GM18498 (cell line): ENCODE data around the gene MARCKSL1.
"Not testable (repeated sequence)": the region's sequence is repeated elsewhere in the genome, so short reads cannot be mapped to it uniquely, and the experiment has no call there.

ENCODE experiments used
- ATAC-seq: cut with Tn5 transposase; IDR thresholded peaks from one replicate; pipeline ENCODE4 v1.9.1; 2021; ENCODE audit warnings: mild to moderate bottlenecking, moderate library complexity; ENCODE audit not compliant: unreplicated experiment

MARCKSL1 gene

DNA sequence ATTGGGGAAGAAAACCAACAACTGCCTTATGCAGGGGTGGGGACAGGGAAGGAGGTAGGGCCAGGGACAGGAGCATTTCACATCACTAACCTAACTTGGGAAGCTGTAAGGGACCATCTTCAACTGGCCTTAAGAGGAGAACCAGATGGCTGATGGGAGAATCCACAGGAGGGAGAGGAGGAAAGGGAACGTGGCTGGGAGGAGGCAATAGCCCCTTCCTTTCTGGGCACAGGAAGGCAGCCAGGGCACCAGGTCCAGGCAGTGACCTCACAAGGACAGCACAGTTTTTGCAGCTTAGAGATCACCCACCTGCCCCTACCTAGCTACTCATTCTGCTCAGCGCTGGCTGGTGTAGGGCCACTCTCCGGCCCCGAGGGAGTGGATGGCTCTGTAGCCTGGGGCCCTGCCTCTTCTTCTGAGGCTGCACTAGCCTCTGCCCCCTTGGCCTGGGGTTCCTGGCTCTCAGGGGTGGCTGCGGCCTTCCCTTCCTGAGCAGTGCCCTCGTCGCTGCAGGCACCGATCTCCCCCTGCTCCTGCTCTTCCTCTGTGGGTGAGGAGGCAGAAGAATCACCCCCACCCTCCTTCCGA lies 1.7 kb downstream of the MARCKSL1 start:
- ATAC-seq, result no peak

DNA sequence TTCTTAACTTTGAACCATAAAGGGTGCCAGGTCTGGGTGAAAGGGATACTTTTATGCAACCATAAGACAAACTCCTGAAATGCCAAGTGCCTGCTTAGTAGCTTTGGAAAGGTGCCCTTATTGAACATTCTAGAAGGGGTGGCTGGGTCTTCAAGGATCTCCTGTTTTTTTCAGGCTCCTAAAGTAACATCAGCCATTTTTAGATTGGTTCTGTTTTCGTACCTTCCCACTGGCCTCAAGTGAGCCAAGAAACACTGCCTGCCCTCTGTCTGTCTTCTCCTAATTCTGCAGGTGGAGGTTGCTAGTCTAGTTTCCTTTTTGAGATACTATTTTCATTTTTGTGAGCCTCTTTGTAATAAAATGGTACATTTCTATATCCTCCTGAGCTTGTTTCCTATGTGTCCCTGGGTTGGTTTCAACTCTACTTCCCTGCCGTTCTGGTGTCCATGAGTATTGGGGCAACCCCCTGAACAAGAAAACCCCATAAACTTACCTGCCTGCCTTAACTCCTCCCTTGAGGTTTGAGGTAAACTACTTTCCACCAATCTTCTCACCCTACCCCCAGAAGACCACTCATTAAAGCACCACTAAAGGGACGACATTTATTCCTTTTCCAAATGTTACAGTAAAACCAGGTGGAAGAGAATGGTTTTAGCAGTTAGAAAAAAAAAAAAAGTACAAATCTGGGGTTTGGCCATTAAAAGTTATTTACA lies 2.6 kb downstream of the MARCKSL1 start:
- no peak for ATAC-seq

DNA sequence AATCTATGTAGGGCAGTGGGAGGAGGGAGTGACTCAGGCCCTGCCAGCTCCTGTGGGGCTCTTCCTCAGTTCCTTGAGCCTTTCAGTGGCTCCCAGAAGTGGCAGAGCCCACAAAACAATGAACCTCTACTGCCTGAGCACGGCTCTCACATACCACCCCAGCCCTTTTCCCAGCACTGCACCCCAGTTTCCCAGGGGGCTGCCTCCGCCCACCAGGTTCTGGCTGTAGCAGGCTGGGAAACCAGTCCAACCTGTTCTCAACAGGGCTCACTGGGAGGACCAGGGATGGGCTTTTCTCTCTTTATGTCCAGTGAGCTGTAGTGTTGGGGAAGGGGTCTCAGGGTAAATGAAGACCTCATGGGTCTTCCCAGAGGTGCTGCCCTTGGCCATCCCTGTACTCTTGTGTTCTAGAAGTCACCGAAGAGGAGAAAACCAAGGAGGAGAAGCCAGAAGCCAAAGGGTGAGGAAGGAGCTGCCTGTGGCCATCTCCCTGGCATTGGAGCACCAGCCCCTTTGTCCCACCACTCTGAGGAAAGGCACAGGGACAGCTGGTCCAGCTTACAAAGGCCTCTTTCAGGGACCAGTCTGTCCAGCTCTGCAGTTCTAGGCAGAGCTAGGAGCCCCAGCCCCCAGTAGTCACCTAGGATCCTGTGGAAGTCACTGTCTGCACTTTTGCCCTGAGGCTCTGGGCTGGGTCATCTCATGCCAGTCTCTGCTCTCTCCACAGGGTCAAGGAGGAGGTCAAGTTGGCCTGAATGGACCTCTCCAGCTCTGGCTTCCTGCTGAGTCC lies 3.5 kb downstream of the MARCKSL1 start:
- ATAC-seq, result no peak

DNA sequence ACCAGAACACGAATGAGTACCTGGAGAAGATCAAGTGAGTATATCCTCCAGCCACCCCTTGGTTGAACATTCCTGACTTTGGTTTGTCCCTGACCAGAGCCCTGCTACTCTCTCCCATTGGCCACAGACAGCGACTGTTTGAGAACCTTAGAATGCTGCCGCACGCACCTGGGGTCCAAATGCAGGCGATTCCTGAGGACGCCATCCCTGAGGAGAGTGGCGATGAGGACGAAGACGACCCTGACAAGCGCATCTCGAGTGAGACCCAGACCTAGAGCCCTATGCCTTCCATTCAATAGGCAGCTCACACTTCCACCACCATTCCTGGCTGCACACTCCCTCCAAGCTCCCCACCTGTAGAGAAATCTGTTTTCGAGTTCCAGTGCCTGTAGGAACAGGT lies 4.5 kb downstream of the MARCKSL1 start:
- no peak for ATAC-seq

DNA sequence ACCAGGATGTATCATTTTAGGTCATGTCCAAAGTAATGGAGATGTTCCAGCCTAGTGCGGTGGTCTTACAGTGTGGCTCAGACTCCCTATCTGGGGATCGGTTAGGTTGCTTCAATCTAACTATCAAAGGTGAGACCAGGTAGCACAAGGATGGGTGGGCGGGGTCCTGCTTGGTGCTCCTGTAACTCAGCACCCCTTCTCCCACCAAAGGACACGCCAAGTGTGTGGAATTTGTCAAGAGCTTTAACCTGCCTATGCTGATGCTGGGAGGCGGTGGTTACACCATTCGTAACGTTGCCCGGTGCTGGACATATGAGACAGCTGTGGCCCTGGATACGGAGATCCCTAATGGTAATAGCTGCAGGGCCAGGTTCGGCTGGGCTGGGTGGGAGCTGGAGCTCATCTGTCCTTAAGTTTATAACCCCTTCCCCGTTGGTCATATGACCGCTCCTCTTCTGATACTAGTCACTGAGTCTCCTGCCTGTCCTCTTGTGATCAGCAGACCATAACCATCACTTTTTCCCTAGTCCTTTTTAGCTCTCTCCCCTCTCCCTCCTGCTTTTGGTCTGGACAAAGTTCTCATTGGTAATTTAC lies 5.4 kb downstream of the MARCKSL1 start:
- no peak for ATAC-seq

DNA sequence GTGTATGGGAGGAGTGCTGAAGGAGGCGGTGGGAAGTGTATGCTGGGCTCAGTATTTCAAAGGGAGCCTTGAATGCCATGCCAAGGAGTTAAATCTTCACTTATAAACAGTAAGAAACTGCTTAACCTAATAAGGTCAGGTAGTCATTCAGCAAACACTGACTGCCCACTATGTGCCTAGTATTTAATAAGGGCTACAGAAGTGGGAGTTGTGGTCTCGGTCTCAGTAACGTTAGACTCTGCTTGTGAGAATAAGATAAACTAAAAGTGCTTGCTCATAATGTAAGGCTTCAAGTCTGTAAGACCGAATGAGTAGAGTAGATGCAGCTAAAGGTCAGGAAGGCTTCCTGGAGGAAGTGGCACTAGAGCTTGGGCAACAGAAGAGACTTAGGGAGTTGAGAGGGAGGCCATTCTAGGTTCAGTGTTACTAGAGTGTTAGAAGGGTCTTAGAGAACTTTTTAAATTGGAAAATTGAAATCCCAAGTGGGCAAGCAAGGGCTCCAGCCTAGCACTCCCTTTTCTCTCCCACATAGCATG lies 6.0 kb downstream of the MARCKSL1 start:
- no peak for ATAC-seq

DNA sequence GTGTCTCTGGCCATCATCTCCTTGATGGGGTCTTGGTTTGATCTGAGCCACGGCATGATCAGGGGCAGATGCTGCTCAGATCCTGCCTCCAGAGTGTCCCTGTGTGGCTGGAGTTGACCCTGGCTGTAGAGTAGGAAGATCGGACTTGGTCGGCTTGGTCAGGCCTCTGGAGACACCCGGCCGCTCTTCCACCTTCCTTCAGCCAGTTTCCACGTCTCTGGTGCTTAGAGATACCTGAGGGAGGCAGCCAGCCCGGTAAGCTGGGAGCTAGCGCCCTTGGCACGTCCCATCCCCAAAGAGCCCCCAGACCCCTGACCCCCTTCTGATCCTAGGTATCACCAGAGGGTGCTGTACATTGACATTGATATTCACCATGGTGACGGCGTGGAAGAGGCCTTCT lies 8.8 kb downstream of the MARCKSL1 start:
- ATAC-seq, result no peak

DNA sequence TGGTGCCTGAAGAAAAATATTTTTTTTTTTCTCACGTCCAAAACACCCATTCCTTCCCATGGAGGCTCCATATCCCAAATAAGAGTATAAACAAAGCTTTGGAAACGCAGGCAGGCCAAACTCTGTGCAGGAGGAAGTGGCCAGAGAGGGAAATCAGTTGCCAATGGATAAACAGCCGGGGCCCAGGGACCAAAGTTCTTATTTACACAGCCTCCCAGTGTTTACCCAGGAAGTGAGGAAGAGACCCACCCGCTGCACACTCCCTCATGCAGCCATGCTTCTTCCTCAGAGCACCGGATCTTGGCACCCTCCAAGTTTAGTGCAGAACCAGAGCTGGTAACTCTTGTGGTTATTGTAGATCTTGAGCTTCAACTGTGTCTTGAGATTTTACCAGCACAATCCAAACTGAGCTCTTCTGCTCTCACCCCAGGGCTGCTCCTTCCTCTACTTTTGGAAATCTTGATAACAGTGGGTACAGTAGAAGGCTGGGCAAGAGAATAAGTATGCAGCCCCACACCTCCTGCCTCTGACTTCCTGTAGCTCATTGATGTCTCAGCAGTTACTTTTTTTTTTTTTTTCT lies 14.2 kb downstream of the MARCKSL1 start:
- no peak for ATAC-seq

DNA sequence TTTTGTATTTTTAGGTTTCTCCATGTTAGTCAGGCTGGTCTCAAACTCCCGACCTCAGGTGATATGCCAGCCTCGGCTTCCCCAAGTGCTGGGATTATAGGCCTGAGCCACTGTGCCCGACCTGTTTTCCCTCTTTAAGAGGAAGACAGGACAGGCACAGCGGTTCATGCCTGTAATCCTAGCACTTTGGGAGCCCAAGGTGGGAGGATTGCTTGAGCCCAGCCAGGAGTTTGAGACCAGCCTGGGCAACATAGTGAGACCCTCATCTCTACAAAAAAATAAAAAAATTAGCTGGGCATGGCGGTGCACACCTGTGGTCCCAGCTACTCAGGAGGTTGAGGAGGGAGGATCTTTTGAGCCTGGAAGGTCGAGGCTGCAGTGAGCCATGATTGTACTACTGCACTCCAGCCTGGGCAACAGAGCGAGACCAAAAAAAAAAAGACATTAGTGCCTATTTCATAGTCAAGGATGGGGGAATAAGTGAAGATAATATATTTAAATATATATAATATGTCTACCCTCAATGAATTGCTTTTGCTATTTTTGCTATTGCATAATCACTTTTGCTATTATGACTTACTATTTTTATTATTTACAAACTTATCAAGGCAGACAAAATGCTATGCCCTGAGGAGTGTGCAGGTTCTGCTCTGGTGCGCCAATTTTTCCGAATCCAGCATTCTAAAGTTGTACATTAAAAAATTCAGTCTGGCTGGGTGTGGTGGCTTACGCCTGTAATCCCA lies 17.7 kb downstream of the MARCKSL1 start:
- ATAC-seq, result no peak

DNA sequence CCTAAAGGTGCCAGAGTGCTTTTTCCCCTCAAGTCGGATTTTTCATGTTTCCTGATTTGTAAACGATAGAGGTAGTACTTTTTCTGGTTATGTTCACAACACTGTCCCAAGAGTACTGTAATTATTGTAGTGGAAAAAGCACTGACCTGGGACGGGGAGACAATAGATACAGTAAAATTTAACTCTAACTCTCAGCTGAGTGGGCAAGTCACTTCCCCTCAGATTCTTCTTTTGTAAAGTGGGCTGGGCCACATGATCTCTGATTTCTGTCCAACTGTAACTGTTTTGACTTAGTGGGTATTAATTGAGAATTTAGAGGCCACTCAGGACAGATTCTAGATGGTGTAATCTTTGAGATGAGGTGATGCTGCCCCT lies 19.1 kb downstream of the MARCKSL1 start:
- peak; percentile 9 for ATAC-seq

DNA sequence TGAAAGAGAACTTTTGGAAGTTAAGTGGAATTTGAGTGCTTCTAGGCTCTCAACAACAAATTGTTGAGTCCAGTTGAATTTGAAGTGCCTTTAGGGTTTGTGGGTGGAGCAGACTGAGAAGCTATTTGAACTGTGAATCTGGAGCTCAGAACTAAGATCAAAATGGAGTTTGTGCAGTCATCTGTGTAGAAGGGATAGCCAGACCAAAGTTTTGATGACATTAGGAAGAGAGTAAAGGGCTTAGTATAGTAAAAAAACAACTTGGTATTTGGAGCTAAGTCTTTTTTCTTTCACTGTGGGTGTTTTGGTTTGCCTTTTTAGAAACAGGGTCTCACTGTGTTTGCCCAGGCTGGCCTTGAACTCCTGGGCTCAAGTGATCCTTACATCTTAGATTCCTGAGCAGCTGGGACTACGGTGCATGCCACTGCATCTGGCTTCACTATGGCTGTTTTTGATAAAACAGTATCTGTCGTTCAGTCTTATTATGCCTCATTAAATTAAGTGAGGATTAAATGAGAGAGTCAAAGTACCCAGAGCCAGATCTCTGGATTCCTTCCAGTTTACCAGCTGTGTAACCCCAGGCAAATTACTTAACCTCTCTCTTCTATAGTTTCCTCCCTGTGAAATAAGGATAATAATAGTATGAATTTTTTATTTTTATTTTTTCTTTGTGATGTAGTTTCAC lies 24.2 kb downstream of the MARCKSL1 start:
- ATAC-seq, result no peak

DNA sequence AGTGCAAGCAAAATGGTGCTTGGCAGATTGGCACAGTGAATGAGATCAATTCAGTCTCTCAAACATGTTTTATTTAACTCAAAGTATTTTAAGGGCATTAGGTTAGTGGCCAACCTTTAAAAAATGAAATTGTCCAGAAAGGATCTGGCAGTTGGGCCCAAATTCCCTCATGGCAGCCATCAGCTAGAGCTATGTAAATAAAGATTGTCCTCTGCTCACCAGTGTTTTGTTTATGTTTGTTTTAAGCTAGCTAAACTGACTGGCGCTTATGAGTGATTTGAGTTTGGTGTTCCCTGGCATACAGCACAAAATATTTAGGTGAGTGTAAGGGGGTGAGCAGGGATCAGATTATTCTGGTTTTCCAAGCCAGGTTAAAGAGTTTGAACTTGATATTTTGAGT lies 26.1 kb downstream of the MARCKSL1 start:
- no peak for ATAC-seq

DNA sequence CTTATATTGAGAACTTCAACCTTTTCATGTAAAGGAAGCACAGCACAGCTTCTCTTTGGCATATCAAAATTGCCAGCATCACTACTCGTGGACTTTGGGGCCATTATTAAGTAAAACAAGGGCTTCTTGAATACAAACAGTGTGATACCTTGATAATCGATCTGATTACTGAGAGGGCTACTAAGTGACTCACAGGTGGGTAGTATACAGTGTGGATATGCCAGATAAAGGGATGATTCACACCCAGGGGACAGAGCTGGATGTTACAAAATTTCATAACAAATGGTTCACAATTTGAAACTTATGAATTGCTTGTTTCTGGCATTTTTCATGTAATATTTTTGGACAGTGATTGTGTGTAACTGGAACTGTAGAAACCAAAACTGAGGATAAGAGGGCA lies 28.7 kb downstream of the MARCKSL1 start:
- ATAC-seq, result no peak

DNA sequence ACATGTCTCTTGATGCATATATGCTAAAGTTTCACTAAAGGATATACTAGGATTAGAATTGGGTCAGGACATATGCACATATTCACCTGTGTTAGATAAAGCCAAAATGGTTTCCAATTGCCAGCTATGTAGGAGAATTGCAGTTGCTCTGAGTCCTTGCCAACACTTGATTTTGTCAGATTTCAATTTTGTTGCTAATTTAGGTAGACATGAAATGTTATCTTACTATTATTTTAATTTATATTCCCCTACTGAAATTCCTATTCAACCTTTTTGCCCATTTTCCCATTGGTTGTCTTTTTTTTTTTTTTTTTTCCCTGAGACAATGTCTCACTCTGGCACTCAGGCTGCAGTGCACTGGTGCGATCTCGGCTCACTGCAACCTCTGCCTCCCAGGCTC lies 30.7 kb downstream of the MARCKSL1 start:
- no peak for ATAC-seq

DNA sequence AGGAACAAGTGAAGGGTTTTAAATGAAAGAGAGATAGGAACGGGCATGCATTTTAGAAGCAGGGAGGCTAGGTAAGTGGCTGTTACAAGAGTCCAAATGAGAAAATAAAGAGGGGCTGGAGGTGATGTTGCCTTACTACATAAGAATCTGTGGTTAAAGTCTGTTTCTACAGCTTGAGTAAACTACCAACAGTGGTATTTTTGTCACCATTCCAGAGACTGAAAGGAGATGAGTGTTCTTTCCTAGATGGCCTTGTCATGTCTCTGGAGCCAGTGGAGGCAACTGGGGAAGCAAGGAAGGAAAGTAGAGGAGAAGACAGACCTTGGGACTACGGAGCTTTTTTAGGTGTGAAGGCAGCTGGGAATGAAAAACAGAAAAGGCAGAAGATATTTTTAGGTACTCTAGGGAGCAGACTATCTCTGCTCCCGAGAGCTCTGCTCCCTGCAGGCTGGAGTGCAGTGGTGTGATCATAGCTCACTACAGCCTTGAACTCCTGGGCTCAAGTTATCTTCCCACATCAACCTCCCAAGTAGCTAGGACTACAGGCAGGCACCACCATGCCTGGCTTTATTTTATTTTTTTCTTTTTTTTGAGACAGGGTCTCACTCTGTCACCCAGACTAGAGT lies 31.9 kb downstream of the MARCKSL1 start:
- no peak for ATAC-seq

DNA sequence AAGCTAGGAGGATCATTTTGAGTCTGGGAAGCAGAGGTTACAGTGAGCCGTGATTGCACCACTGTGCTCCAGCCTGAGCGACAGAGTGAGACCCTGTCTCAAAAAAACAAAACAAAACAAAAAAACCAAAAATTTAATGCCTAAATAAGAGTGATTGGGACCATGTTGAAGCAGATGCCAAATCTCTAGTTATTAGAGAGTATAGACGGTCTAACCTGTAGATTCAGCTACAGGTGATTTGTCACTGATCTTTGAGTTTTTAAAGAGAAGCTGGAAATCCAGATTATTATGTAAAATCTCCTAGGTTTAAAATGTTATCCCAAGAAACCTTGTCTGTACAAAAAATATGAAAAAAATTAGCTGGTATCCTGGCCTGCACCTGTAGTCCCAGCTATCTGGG lies 32.7 kb downstream of the MARCKSL1 start:
- ATAC-seq, result no peak

DNA sequence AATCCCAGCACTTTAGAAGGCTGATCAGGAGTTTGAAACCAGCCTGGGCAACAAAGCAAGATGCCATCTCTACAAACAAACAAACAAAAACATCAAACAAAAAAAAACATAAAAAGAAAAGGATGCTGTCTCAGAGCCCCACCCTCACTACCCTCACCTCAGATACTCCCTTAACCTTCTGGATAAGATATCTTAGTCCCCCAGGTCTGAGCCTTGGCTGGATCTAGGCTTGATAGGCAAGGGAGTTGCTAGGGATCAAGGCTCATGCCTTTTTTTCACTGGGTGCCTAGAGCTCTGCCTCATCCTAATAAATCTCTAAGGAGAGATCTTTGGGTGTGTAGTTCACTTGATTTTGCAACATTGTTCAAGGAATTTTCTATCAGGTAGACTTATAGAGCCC lies 36.7 kb downstream of the MARCKSL1 start:
- no peak for ATAC-seq

DNA sequence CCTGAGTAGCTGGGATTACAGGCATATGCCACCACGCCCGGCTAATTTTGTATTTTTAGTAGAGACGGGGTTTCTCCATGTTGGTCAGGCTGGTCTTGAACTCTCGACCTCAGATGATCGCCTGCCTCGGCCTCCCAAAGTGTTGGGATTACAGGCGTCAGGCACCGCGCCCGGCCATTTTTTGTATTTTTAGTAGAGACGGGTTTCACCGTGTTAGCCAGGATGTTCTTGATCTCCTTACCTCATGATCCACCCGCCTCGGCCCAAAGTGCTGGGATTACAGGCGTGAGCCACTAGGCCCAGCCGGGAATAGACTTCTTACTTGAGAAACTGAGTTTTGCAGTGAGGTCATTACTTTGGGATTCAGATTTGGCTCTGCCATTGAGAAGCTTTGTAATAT lies 37.8 kb downstream of the MARCKSL1 start:
- ATAC-seq, result not testable (repeated sequence)

DNA sequence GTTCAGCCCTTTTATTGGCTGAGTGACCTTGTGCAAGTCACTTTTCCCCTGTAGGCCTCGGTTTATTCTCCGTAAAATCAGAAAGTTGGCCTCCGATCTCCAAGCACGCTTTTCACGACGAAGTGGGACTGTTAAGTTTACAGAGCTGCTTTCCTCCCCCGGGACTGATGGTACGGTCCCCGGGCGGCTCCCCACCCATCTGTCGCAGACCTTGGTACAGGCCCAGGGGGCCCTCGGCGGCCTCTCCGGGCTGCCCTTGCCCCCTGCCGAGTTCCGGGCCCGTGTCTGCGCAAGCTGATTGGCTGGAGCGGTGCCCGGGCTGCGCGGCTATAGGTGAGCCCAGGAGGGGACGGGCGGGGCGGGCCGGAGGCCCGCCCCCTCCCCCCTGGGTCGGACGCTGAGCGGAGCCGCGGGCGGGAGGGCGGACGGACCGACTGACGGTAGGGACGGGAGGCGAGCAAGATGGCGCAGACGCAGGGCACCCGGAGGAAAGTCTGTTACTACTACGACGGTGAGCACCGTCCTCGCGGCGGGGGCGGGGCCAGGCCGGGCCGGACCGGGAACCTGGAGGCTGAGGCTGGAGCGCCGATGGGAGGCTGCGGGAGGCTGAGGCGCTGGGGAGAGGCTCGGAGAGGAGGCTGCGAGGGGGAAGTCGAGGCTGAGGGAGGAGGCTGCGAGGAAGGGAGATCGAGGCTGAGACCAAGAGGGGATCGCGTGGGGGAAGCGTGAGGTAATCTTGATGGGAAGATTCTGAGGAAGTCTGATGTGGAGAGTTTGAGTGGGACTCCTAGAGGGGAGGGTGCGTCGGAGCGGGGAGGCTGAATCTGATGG lies 44.1 kb downstream of the MARCKSL1 start, which contains the start of gene HDAC1:
Gene HDAC1, plus strand, starts transcription at position 376 of the 831 bp plus-strand sequence. Its CDS starts 87 bp downstream, at position 463.
- peak; percentile 98 for ATAC-seq
